ENCODE data around the gene SLC12A7.

GRCh38 chr5:1010181-1010510 is 101.7 kb downstream of the SLC12A7 start:
- TF ChIP-seq CTCF (IDR thresholded peaks at IDR 0.05) (no peak), POLR2AphosphoS5 (IDR thresholded peaks at IDR 0.05) (no peak), POLR2A (IDR thresholded peaks at IDR 0.05) (no peak), EP300 (IDR thresholded peaks at IDR 0.05) (no peak)

All from suprapubic skin (tissue), 4 donors.